Mucosa of stomach (tissue), 1 donor: ENCODE results near the gene ADAMTSL3.

Experiments
- H3K27me3 ChIP-seq: one replicate; pipeline ENCODE4 v1.7.0; 2013; ENCODE audit warnings: mild to moderate bottlenecking, low read length; ENCODE audit not compliant: control insufficient read depth, insufficient read depth
- H3K36me3 ChIP-seq: one replicate; pipeline ENCODE4 v1.7.0; 2013; ENCODE audit warnings: low read length; ENCODE audit not compliant: control insufficient read depth, insufficient read depth
- H3K4me1 ChIP-seq: one replicate; pipeline ENCODE4 v1.7.0; 2013; ENCODE audit warnings: mild to moderate bottlenecking, low read length; ENCODE audit not compliant: control insufficient read depth, insufficient read depth
- H3K4me3 ChIP-seq: one replicate; pipeline ENCODE4 v1.7.0; 2013; ENCODE audit warnings: low read length
- H3K9ac ChIP-seq: one replicate; pipeline ENCODE4 v1.7.0; 2013; ENCODE audit warnings: mild to moderate bottlenecking, low read length, moderate library complexity
- H3K9me3 ChIP-seq: one replicate; pipeline ENCODE4 v1.7.0; 2013; ENCODE audit warnings: mild to moderate bottlenecking, low read length, moderate library complexity; ENCODE audit not compliant: control insufficient read depth
- donor health status: Pancreatic carcinoma.

Gene ADAMTSL3

DNA sequence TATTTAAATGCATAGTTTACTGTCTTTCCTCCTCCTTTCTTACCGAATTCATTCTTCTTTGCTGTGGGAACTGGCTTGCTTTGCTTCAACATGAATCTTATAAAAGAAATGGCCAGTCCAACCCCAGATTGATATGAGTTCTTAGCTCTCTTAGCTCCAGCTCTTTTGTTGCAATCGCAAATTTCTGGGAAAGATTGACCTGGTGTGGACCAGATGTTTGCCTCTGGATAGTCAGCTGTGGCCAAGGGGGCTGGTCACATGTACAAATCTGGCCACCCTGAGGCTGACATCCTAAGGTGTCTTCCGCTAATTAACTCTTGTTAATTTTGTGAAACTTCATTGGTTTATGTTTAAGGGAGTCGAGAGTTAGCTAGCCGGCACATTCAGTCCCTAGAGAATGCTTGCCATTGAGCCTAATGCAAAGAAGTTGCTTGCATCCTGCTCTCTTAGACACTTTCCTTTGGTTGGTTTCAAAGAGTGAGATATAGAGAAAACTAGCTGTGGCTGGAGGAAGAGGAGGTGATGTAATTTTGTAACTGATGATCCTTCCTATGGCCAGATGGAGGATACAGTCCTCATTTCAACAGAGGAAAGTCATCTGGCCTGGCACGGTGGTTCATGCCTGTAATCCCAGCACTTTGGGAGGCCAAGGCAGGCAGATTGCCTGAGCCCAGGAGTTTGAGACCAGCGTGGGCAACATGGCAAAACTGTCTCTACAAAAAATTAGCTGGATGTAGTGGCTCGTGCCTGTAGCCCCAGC is 162.4 kb downstream of the ADAMTSL3 start:
- Histone ChIP-seq H3K9me3 (no peaks in the 10 kb centered on the region), H3K4me1 (no peaks in the 10 kb centered on the region), H3K36me3 (no peaks in the 10 kb centered on the region), H3K4me3 (no peak overlapping the region), H3K9ac (no peak overlapping the region), H3K27me3 (no peaks in the 10 kb centered on the region)

- Histone ChIP-seq H3K4me1 (no peaks in the 10 kb centered on the region), H3K36me3 (no peaks in the 10 kb centered on the region), H3K4me3 (no peak overlapping the region), H3K9me3 (no peaks in the 10 kb centered on the region), H3K9ac (no peak overlapping the region), H3K27me3 (no peaks in the 10 kb centered on the region)
These were observed 164.7 kb downstream of the ADAMTSL3 start for GRCh38 chr15:83818591-83818990.

DNA sequence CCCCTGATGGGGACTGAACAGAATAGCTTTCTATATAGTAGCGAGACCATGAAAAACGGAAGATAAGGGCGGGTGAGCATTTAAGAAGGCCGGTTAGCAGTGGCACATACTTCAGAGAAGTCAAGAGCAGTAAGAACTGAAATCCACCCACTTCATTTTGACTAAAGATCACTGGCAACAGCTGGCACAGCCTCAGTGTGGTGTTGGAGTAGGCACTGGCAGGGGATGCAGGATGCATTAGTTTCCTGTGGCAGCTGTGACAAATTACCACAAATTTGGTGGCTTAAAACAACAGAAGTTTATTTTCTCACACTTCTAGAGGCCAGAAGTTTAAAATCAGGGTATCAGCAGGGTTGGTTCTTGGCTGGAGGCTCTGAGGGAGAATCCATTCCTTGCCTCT is 176.5 kb downstream of the ADAMTSL3 start:
- Histone ChIP-seq H3K9ac (no peak overlapping the region), H3K36me3 (no peaks in the 10 kb centered on the region), H3K4me1 (no peaks in the 10 kb centered on the region)

GRCh38 chr15:83833569-83833968 is 179.6 kb downstream of the ADAMTSL3 start:
- Histone ChIP-seq H3K9ac (no peak overlapping the region), H3K27me3 (no peaks in the 10 kb centered on the region), H3K4me1 (no peaks in the 10 kb centered on the region), H3K9me3 (no peaks in the 10 kb centered on the region), H3K4me3 (no peak overlapping the region), H3K36me3 (no peaks in the 10 kb centered on the region)

More for the DNA sequence above, 176.5 kb downstream of the ADAMTSL3 start:
- H3K27me3 ChIP-seq, result no peaks in the 10 kb centered on the region
- H3K4me3 ChIP-seq, result no peak overlapping the region
- no peaks in the 10 kb centered on the region for H3K9me3 ChIP-seq

DNA sequence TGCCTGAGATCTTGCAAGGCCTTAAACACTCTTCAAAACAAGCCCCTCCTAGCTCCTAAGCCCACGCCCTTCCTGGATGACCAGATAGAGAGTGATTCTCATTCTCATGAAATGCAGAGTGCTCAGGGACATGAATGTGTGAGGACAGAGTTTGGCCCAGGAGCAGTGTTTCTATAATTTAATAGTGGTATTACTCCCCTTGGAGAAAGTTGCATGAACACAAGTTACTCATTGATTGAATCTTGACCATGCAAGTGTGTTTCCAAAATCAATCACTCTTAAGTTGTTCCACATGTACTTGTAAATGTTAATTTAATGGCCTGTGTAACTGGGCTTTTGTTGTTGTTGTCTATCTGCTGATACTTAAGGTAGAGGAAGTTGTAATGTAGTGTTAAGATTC is 181.6 kb downstream of the ADAMTSL3 start:
- no peak overlapping the region for H3K9ac ChIP-seq
- H3K9me3 ChIP-seq, result no peaks in the 10 kb centered on the region
- no peaks in the 10 kb centered on the region for H3K4me1 ChIP-seq
- no peaks in the 10 kb centered on the region for H3K27me3 ChIP-seq
- H3K4me3 ChIP-seq, result no peak overlapping the region
- H3K36me3 ChIP-seq, result no peaks in the 10 kb centered on the region

DNA sequence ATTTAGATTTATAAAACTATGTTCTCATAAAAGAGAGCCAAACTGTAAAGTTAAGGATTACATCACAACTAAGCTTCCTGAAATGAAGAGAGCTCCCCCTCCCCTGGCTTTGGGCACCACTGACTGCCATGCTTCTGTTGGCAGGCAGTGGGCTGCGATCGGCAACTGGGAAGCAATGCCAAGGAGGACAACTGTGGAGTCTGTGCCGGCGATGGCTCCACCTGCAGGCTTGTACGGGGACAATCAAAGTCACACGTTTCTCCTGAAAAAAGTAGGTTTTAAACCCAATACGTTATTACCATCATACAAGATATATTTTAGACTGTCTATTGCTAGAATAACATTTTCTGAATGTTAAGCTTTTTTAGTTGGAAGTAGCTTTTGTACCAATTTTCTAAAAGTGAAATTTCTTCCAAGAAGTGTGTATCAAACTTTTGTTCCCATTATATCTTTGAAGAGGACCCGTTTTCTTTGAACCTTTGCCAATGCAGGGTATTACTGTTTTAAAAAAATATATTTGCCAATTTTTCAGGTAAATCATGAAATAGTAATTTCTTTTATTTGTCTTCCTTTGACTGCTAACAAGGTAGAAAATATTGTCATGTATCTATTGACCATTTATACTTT is 184.1 kb downstream of the ADAMTSL3 start:
- no peaks in the 10 kb centered on the region for H3K4me1 ChIP-seq
- H3K4me3 ChIP-seq, result no peak overlapping the region
- H3K27me3 ChIP-seq, result no peaks in the 10 kb centered on the region
- no peaks in the 10 kb centered on the region for H3K36me3 ChIP-seq
- no peaks in the 10 kb centered on the region for H3K9me3 ChIP-seq
- no peak overlapping the region for H3K9ac ChIP-seq

GRCh38 chr15:83838763-83839162 is 184.8 kb downstream of the ADAMTSL3 start:
- Histone ChIP-seq H3K4me3 (no peak overlapping the region), H3K9me3 (no peaks in the 10 kb centered on the region), H3K4me1 (no peaks in the 10 kb centered on the region), H3K9ac (no peak overlapping the region), H3K27me3 (no peaks in the 10 kb centered on the region), H3K36me3 (no peaks in the 10 kb centered on the region)

DNA sequence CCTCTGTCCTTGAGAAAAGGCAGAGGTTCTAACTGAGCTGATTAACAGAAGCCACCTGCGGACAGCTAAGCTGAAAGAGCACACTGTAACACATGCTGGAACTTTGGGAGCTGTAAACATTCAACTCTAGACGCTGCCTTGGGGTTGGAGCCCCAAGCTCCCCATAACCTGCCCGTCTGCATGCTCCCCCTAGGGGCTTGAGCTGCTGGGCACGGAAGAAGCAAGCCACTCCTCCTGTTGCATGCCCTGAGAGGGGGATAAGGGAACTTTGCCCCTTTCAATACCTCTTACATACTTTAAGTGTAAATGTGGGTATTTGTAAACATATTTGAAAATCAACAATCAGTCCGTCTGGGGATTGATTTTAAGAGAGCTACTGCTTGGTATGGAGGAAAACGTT is 188.4 kb downstream of the ADAMTSL3 start:
- Histone ChIP-seq H3K4me3 (no peak overlapping the region), H3K4me1 (no peaks in the 10 kb centered on the region)

GRCh38 chr15:83843471-83843871 is 189.5 kb downstream of the ADAMTSL3 start:
- no peak overlapping the region for H3K9ac ChIP-seq
- no peaks in the 10 kb centered on the region for H3K36me3 ChIP-seq
- H3K9me3 ChIP-seq, result no peaks in the 10 kb centered on the region
- H3K27me3 ChIP-seq, result no peaks in the 10 kb centered on the region
- no peaks in the 10 kb centered on the region for H3K4me1 ChIP-seq
- no peak overlapping the region for H3K4me3 ChIP-seq

More for the DNA sequence above, 188.4 kb downstream of the ADAMTSL3 start:
- Histone ChIP-seq H3K36me3 (no peaks in the 10 kb centered on the region), H3K9me3 (no peaks in the 10 kb centered on the region), H3K9ac (no peak overlapping the region), H3K27me3 (no peaks in the 10 kb centered on the region)

GRCh38 chr15:83844742-83845141 is 190.8 kb downstream of the ADAMTSL3 start:
- H3K9me3 ChIP-seq, result no peaks in the 10 kb centered on the region
- H3K4me1 ChIP-seq, result no peaks in the 10 kb centered on the region
- H3K4me3 ChIP-seq, result no peak overlapping the region
- H3K36me3 ChIP-seq, result no peaks in the 10 kb centered on the region
- no peak overlapping the region for H3K9ac ChIP-seq
- H3K27me3 ChIP-seq, result no peaks in the 10 kb centered on the region

- H3K36me3 ChIP-seq, result no peaks in the 10 kb centered on the region
- no peak overlapping the region for H3K4me3 ChIP-seq
These were observed 191.3 kb downstream of the ADAMTSL3 start for GRCh38 chr15:83845230-83845629.

GRCh38 chr15:83846847-83847246 is 192.9 kb downstream of the ADAMTSL3 start:
- no peak overlapping the region for H3K4me3 ChIP-seq
- H3K9me3 ChIP-seq, result no peaks in the 10 kb centered on the region
- no peaks in the 10 kb centered on the region for H3K36me3 ChIP-seq
- no peaks in the 10 kb centered on the region for H3K4me1 ChIP-seq
- no peak overlapping the region for H3K9ac ChIP-seq
- H3K27me3 ChIP-seq, result no peaks in the 10 kb centered on the region

More at GRCh38 chr15:83845230-83845629, 191.3 kb downstream of the ADAMTSL3 start:
- no peaks in the 10 kb centered on the region for H3K4me1 ChIP-seq
- no peaks in the 10 kb centered on the region for H3K27me3 ChIP-seq
- H3K9ac ChIP-seq, result no peak overlapping the region
- no peaks in the 10 kb centered on the region for H3K9me3 ChIP-seq
